Common myeloid progenitor, CD34-positive (primary cell): ENCODE results near the gene C17orf100.

Experiments used
- CTCF ChIA-PET: fragments of 350-600 bp; sonication (Branson Sonifier 250); formaldehyde crosslinking; loops from one replicate; lab custom pipeline; 2021; ENCODE audit warnings: antibody characterized with exemption; lab: Charles Lee
- POLR2A ChIA-PET: fragments of 350-600 bp; sonication (Branson Sonifier 250); formaldehyde crosslinking; loops from one replicate; lab custom pipeline; 2021; ENCODE audit warnings: antibody characterized with exemption; lab: Charles Lee
- DNase-seq, 3 donors: peaks; one replicate each; pipeline versions ENCODE4 v3.0.0 to v3.0.0-alpha.2; 2013
- H3K27ac ChIP-seq, 2 experiments: 1 replicate in 1 of 2; 2 replicates in 1 of 2; pipeline ENCODE4 v1.7.0; 2013; ENCODE audit warnings: inconsistent platforms in 2 of 2, low read length in 2 of 2, mild to moderate bottlenecking in 2 of 2, low read depth in 1 of 2, moderate library complexity in 1 of 2; ENCODE audit not compliant: severe bottlenecking in 2 of 2, insufficient read depth in 1 of 2, poor library complexity in 1 of 2
- H3K27me3 ChIP-seq, 5 experiments: replicated peaks in 2 of 5; 1 replicate in 3 of 5; 2 replicates in 2 of 5; pipeline versions ENCODE4 v1.6.1 to v1.7.0; 2013; ENCODE audit warnings: low read length in 4 of 5, mild to moderate bottlenecking in 2 of 5, moderate library complexity in 2 of 5, inconsistent platforms in 1 of 5; ENCODE audit not compliant: insufficient read depth in 5 of 5, control insufficient read depth in 4 of 5
- H3K36me3 ChIP-seq, 4 experiments: 1 replicate in 2 of 4; 2 replicates in 2 of 4; pipeline versions ENCODE4 v1.6.1 to v1.7.0; 2013; ENCODE audit warnings: low read length in 3 of 4, control low read depth in 1 of 4, mild to moderate bottlenecking in 1 of 4; ENCODE audit not compliant: control insufficient read depth in 4 of 4, insufficient read depth in 4 of 4
- H3K4me1 ChIP-seq, 4 experiments: 1 replicate in 3 of 4; 2 replicates in 1 of 4; pipeline versions ENCODE4 v1.6.1 to v1.7.1; 2013; ENCODE audit warnings: low read length in 3 of 4, mild to moderate bottlenecking in 3 of 4, control low read depth in 1 of 4, inconsistent platforms in 1 of 4, moderate library complexity in 1 of 4; ENCODE audit not compliant: control insufficient read depth in 4 of 4, insufficient read depth in 4 of 4; ENCODE audit errors: control extremely low read depth in 1 of 4
- H3K4me3 ChIP-seq, 7 experiments: 1 replicate in 4 of 7; 2 replicates in 3 of 7; pipeline versions ENCODE4 v1.5.1 to v1.7.0; 2013; ENCODE audit warnings: mild to moderate bottlenecking in 7 of 7, low read length in 6 of 7, moderate library complexity in 6 of 7, inconsistent platforms in 2 of 7, low read depth in 2 of 7, control low read depth in 1 of 7; ENCODE audit not compliant: insufficient read depth in 4 of 7, control insufficient read depth in 1 of 7; ENCODE audit errors: extremely low read depth in 1 of 7
- H3K9me3 ChIP-seq, 5 experiments: 1 replicate in 4 of 5; 2 replicates in 1 of 5; pipeline versions ENCODE4 v1.6.1 to v1.7.1; 2013; ENCODE audit warnings: low read length in 4 of 5, mild to moderate bottlenecking in 2 of 5, inconsistent platforms in 1 of 5, low read depth in 1 of 5, moderate library complexity in 1 of 5; ENCODE audit not compliant: control insufficient read depth in 4 of 5, insufficient read depth in 2 of 5; ENCODE audit errors: control extremely low read depth in 1 of 5
- WGBS: methylation state at CpG from one replicate; pipeline ENCODE4 v1.1.5; 2013; ENCODE audit not compliant: insufficient coverage; 5-methylcytosine and 5-hydroxymethylcytosine counted together

Gene C17orf100

DNA sequence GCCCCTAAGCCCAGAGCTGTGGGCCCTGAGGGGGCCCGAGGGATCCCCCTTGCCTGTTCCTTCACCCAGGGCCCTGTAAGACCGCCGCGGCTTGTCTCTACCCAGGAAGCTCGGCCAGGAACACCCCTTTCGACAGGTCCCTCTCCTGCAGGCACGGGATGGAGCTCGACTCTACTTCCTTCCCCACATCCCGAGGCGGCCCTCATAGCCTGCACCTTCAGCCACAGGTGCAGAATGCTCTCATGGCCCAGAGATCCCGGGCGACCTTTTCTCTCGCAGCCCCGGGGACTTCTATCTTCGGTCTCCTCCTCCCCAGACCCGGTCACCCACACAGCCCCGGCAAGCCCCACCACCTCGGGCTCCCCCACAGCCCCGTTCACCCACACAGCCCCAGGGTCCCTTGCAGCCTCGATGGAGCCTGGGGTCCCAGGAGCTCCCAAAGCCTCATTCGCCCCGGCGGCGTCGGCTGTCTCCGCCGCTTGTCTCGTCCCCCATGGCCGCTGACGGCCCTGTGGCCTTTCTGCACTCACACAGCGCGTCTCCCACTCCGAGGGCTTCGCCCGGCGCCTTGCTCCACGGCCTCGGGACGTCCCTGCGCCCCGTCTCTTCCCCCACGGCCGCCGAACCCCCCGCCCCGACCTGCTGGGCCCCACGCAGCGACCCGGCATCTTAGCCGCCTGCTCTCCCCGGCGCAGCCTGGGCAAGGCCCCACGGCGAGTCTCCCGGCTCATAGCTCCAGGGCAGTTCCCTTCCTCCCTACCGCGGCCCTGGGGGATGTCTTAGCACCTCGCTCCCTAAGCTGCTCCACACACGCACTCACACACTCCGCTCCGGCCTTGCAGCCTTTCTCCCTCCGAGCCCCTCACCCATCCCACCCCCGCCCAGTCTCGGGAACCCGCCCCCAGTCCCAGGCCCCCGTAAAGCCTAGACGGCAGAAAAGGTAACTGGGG, 11.7 kb upstream of the C17orf100 start:
- peaks cover 7 to 38% (median 31%) of the 10 kb centered on the region in 4 experiments for H3K4me1 ChIP-seq

DNA sequence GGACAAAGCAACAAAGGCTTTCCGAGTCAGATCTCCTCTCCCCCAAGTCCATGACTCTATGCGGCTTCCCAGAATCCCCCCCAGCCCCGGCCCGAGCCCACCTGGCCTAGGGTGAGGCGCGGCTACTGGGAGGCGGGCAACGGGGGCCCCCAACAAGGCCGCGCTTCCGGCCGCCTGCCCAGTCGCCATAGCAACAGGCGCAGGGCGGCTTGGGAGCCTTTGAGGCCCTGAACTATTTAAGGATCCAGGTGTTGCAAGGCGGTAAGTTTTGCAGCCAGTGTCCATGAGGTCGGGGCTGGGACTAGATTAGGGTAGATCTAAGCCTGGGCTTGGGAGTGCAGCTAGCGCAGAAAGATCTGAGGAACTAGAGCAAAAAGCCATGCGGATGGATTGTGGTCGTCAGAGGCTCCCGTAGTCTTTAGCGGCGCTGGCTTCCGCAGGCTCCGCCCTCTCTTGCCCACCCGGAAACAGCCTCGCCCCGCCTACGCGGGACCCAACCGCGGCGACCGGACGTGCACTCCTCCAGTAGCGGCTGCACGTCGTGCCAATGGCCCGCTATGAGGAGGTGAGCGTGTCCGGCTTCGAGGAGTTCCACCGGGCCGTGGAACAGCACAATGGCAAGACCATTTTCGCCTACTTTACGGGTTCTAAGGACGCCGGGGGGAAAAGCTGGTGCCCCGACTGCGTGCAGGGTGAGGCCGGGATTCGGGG, 10.9 kb upstream of the C17orf100 start, which contains the start of the genes KIAA0753 and TXNDC17:
KIAA0753 (minus strand) TSS at position 176 of the 711 bp plus-strand sequence. CDS start 5,608 bp downstream, outside the sequence.
TXNDC17 (plus strand) TSS at position 525 of the 711 bp plus-strand sequence; CDS start at position 548, 23 bp downstream.
- POLR2A ChIA-PET = no interaction called here
- H3K9me3 ChIP-seq = no peaks in the 10 kb centered on the region
- CTCF ChIA-PET = interaction anchor here (1.7 kb wide), 1 partner anchor 10 kb away, joined by 5 read pairs; no protein-coding TSS in a partner anchor
- DNase-seq = peak; percentile 88 to 90 (median 89)
- H3K4me1 ChIP-seq = peaks cover 7 to 38% (median 31%) of the 10 kb centered on the region in 4 experiments
- peak within 1 kb of the TSS; percentile 88 to 97 (median 90) for H3K4me3 ChIP-seq
- no peaks in the 10 kb centered on the region for H3K27me3 ChIP-seq
- peak within 1 kb of the TSS; percentile 77 to 91 for H3K27ac ChIP-seq
- peaks cover 4 to 20% (median 13%) of the 10 kb centered on the region in 4 experiments for H3K36me3 ChIP-seq
- 0% methylated on average over 49 of the region's 52 CpGs for WGBS

More for the DNA sequence above, 11.7 kb upstream of the C17orf100 start:
- peak overlapping the region; percentile 77 to 91 for H3K27ac ChIP-seq
- H3K27me3 ChIP-seq = no peaks in the 10 kb centered on the region
- no peaks in the 10 kb centered on the region for H3K9me3 ChIP-seq
- POLR2A ChIA-PET = interaction anchor here (0.8 kb wide), 1 partner anchor 12 kb away, joined by 3 read pairs; the partner anchor contains the start of genes C17orf100 and MED31
- WGBS = under 1% methylated on average over 57 of the region's 67 CpGs
- peak overlapping the region; percentile 88 to 97 (median 90) for H3K4me3 ChIP-seq
- peak in 2 of 3 donors; percentile 37 to 59 for DNase-seq
- CTCF ChIA-PET = interaction anchor here (1.7 to 2.0 kb wide), 2 partner anchors 8 to 10 kb away, joined by 5 read pairs; no protein-coding TSS in a partner anchor
- peaks cover 4 to 19% (median 11%) of the 10 kb centered on the region in 4 experiments for H3K36me3 ChIP-seq

- H3K36me3 ChIP-seq = peaks cover 4 to 23% (median 14%) of the 10 kb centered on the region in 4 experiments
Measured at GRCh38 chr17:6641247-6641863, 10.2 kb upstream of the C17orf100 start.

GRCh38 chr17:6642592-6642991, 9.0 kb upstream of the C17orf100 start:
- no peaks in the 10 kb centered on the region for H3K27me3 ChIP-seq
- no peak overlapping the region for H3K27ac ChIP-seq
- WGBS = 100% methylated on average over 1 of the region's 2 CpGs
- DNase-seq = no peak
- H3K9me3 ChIP-seq = no peaks in the 10 kb centered on the region
- H3K4me3 ChIP-seq = no peak overlapping the region
- H3K36me3 ChIP-seq = peaks cover 6 to 29% (median 17%) of the 10 kb centered on the region in 4 experiments
- CTCF ChIA-PET = interaction anchor here (1.8 kb wide), 1 partner anchor 8 kb away, joined by 7 read pairs; the partner anchor contains the start of genes C17orf100 and MED31
- H3K4me1 ChIP-seq = peaks cover 7 to 37% (median 31%) of the 10 kb centered on the region in 4 experiments
- POLR2A ChIA-PET = no interaction called here

More at GRCh38 chr17:6641247-6641863, 10.2 kb upstream of the C17orf100 start:
- Histone ChIP-seq H3K27ac (peak overlapping the region; percentile 58 to 91), H3K4me3 (peak overlapping the region; percentile 88 to 97 (median 90)), H3K27me3 (no peaks in the 10 kb centered on the region), H3K9me3 (no peaks in the 10 kb centered on the region), H3K4me1 (peaks cover 7 to 38% (median 31%) of the 10 kb centered on the region in 4 experiments)
- CTCF ChIA-PET = interaction anchor here (1.8 kb wide), 1 partner anchor 9 kb away, joined by 7 read pairs; the partner anchor contains the start of genes C17orf100 and MED31
- POLR2A ChIA-PET = no interaction called here
- DNase-seq = no peak
- 8% methylated on average over 19 of the region's 20 CpGs for WGBS

- Histone ChIP-seq H3K9me3 (no peaks in the 10 kb centered on the region), H3K4me3 (no peak overlapping the region), H3K4me1 (peaks cover 7 to 27% (median 23%) of the 10 kb centered on the region in 4 experiments), H3K27ac (no peak overlapping the region), H3K27me3 (no peaks in the 10 kb centered on the region), H3K36me3 (peaks cover 6 to 32% (median 18%) of the 10 kb centered on the region in 4 experiments)
- POLR2A ChIA-PET = no interaction called here
- DNase-seq = no peak
- WGBS = 100% methylated on average over 1 of the region's 5 CpGs
- CTCF ChIA-PET = no interaction called here
Measured at GRCh38 chr17:6643451-6644125, 8.0 kb upstream of the C17orf100 start.

- Histone ChIP-seq H3K4me1 (peaks cover 13 to 28% (median 24%) of the 10 kb centered on the region in 4 experiments), H3K36me3 (peaks cover 5 to 29% (median 18%) of the 10 kb centered on the region in 4 experiments), H3K27me3 (peaks cover 0 to 6% (median 0%) of the 10 kb centered on the region in 5 experiments), H3K4me3 (no peak overlapping the region), H3K9me3 (no peaks in the 10 kb centered on the region), H3K27ac (no peak overlapping the region)
- DNase-seq = peak in 2 of 3 donors; percentile 63
- POLR2A ChIA-PET = no interaction called here
- CTCF ChIA-PET = interaction anchor here (0.7 to 2.3 kb wide), 8 partner anchors 9 to 188 kb away, joined by 3 to 14 read pairs (median 4); no protein-coding TSS in a partner anchor
Measured at GRCh38 chr17:6648181-6648580, 3.4 kb upstream of the C17orf100 start.
